Activated CD4-positive, alpha-beta T cell treated with anti-CD3 and anti-CD28 coated beads, Interleukin-2, Interleukin-6, amounts not matched to agents 100 ng/mL and 50 ng/mL, durations not matched to agents 16 hours and 8 hours (primary cell): ENCODE results near the gene AGXT2.

Experiments used
- DNase-seq: peaks from one replicate; pipeline ENCODE4 v3.0.0-alpha.2; 2020

AGXT2 gene

DNA sequence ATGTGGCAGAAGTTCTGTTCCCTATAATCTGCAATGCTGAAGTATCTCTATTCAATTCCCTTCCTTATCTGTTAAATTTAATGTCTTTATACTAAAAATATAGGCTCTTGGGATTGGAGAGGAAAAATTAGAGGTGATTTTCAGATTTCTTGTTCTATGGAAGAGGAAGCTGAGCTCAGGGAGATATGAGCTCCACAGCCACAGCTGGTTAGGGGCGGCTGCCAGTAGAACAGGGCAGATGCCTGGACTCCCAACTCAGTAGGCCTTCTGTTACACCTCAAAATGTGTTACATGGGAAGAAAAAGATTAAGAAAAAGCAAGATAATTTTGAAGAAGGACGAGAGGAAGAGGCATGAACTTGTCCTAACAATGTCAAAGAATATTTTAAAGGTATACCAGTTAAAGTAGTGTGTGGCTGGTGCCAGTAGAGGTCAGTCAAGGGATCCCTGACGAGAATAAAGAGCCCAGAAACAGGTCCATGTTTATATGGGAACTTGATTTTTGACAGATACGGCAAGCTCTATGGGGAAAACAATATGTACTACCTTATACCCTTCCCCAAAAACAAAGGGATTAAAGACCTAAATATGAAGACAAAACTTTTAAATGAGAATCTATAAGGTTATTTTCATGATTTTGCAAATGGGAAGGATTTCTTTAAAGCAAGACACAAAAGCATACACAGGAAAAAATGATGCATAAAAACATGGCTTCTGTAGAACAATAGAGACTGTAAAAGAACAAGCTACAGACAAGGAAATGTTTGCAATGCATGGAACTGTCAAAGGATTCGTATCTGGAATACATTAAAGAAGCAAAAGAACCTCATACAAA is 89.7 kb downstream of the AGXT2 start:
- DNase-seq: peak; percentile 14

DNA sequence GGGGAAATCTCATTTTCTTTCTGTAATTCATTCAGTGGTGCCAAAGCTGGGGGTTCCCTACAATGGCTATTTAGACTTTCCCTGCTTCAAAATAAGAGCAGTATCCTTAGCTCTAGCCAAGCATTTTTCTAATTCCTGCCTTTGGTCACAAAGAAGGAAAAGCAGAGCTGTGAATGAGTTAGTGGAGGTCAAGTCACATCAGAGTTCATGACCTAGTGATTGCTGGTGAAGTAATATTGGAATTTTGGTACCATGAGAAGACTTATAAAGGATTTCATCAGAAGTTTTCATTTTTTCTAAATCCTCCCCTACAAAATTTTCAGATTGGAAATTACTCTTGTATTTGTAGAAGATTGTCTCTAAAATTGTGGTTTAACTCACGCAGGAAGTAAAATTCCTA is 90.4 kb downstream of the AGXT2 start:
- DNase-seq: no peak
